ENCODE results near the gene SLC6A4.
"Not testable (repeated sequence)": the region's sequence is repeated elsewhere in the genome, so short reads cannot be mapped to it uniquely, and the experiment has no call there.

SLC6A4 gene

GRCh38 chr17:30230596-30231125, 4.8 kb downstream of the SLC6A4 start:
- DNase-seq (ENCODE audit: extremely low read depth, insufficient read length): no peak
- Histone ChIP-seq H3K36me3 (ENCODE audit: control insufficient read depth, insufficient read depth, low read length) (no peaks in the 10 kb centered on the region), H3K4me3 (replicated peaks; ENCODE audit: low read depth, low read length) (no peak overlapping the region), H3K27me3 (replicated peaks; ENCODE audit: control insufficient read depth, insufficient read depth, low read length) (no peaks in the 10 kb centered on the region)
- TF ChIP-seq, protein P1, sequence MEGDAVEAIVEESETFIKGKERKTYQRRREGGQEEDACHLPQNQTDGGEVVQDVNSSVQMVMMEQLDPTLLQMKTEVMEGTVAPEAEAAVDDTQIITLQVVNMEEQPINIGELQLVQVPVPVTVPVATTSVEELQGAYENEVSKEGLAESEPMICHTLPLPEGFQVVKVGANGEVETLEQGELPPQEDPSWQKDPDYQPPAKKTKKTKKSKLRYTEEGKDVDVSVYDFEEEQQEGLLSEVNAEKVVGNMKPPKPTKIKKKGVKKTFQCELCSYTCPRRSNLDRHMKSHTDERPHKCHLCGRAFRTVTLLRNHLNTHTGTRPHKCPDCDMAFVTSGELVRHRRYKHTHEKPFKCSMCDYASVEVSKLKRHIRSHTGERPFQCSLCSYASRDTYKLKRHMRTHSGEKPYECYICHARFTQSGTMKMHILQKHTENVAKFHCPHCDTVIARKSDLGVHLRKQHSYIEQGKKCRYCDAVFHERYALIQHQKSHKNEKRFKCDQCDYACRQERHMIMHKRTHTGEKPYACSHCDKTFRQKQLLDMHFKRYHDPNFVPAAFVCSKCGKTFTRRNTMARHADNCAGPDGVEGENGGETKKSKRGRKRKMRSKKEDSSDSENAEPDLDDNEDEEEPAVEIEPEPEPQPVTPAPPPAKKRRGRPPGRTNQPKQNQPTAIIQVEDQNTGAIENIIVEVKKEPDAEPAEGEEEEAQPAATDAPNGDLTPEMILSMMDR (IDR thresholded peaks at IDR 0.05; ENCODE audit: insufficient read depth, low read length, poor library complexity, severe bottlenecking): no peak

DNA sequence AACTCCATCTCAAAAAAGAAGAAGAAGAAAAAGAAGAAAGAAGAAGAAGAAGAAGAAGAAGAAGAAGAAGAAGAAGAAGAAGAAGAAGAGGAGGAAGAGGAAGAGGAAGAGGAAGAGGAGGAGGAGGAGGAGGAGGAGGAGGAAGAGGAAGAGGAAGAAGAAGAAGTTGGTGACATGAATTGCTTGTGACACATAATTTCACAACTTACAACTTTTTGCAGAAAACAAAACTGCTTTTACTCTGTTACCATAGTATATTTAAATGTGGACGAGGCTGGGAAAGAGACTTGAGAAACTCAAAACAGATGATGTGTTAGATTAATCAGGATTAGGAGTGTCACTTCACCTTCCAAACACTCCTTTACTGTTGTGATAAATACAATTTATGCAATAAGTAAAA, 5.5 kb downstream of the SLC6A4 start:
- not testable (repeated sequence) for DNase-seq (ENCODE audit: extremely low read depth, insufficient read length); H3K27me3 ChIP-seq (replicated peaks; ENCODE audit: control insufficient read depth, insufficient read depth, low read length); H3K4me3 ChIP-seq (replicated peaks; ENCODE audit: low read depth, low read length); H3K36me3 ChIP-seq (ENCODE audit: control insufficient read depth, insufficient read depth, low read length)

GRCh38 chr17:30229012-30229411, 6.5 kb downstream of the SLC6A4 start:
- TF ChIP-seq, protein P1 (IDR thresholded peaks at IDR 0.05; ENCODE audit: insufficient read depth, low read length, poor library complexity, severe bottlenecking): no peak
- Histone ChIP-seq H3K4me3 (replicated peaks; ENCODE audit: low read depth, low read length) (no peak overlapping the region), H3K27me3 (replicated peaks; ENCODE audit: control insufficient read depth, insufficient read depth, low read length) (no peaks in the 10 kb centered on the region), H3K36me3 (ENCODE audit: control insufficient read depth, insufficient read depth, low read length) (no peaks in the 10 kb centered on the region)
- no peak for DNase-seq (ENCODE audit: extremely low read depth, insufficient read length)

- H3K4me3 ChIP-seq (replicated peaks; ENCODE audit: low read depth, low read length): no peak overlapping the region
- DNase-seq (ENCODE audit: extremely low read depth, insufficient read length): no peak
- TF ChIP-seq, protein P1 (IDR thresholded peaks at IDR 0.05; ENCODE audit: insufficient read depth, low read length, poor library complexity, severe bottlenecking): no peak
- H3K36me3 ChIP-seq (ENCODE audit: control insufficient read depth, insufficient read depth, low read length): no peaks in the 10 kb centered on the region
- H3K27me3 ChIP-seq (replicated peaks; ENCODE audit: control insufficient read depth, insufficient read depth, low read length): no peaks in the 10 kb centered on the region
Measured at GRCh38 chr17:30228011-30228410, 7.5 kb downstream of the SLC6A4 start.

GRCh38 chr17:30226878-30227277, 8.6 kb downstream of the SLC6A4 start:
- no peak for DNase-seq (ENCODE audit: extremely low read depth, insufficient read length)
- TF ChIP-seq, protein P1 (IDR thresholded peaks at IDR 0.05; ENCODE audit: insufficient read depth, low read length, poor library complexity, severe bottlenecking): no peak
- H3K27me3 ChIP-seq (replicated peaks; ENCODE audit: control insufficient read depth, insufficient read depth, low read length): no peaks in the 10 kb centered on the region
- H3K4me3 ChIP-seq (replicated peaks; ENCODE audit: low read depth, low read length): no peak overlapping the region
- H3K36me3 ChIP-seq (ENCODE audit: control insufficient read depth, insufficient read depth, low read length): no peaks in the 10 kb centered on the region

- DNase-seq (ENCODE audit: extremely low read depth, insufficient read length): no peak
- TF ChIP-seq, protein P1 (IDR thresholded peaks at IDR 0.05; ENCODE audit: insufficient read depth, low read length, poor library complexity, severe bottlenecking): no peak
- H3K4me3 ChIP-seq (replicated peaks; ENCODE audit: low read depth, low read length): no peak overlapping the region
- H3K36me3 ChIP-seq (ENCODE audit: control insufficient read depth, insufficient read depth, low read length): no peaks in the 10 kb centered on the region
- no peaks in the 10 kb centered on the region for H3K27me3 ChIP-seq (replicated peaks; ENCODE audit: control insufficient read depth, insufficient read depth, low read length)
Measured at GRCh38 chr17:30225919-30226553, 9.5 kb downstream of the SLC6A4 start.

Data from GM06990 (cell line).